Pulmonary artery endothelial cell (primary cell): Measurements from ENCODE around the gene PATL2. TPM values are rescaled to one million over a fixed set of nuclear protein-coding genes. Genes with fewer than 3 reads are reported as not detected.
A peak's percentile ranks its signal among the peaks of the same experiment; 100 is the strongest.
"Not testable (repeated sequence)": the region's sequence is repeated elsewhere in the genome, so short reads cannot be mapped to it uniquely, and the experiment has no call there.

Experiments
- DNase-seq: peaks from one replicate; pipeline ENCODE4 v3.0.0-alpha.2; 2011; ENCODE audit warnings: low read depth, low spot score
- total RNA-seq: library from RNA; depleted of rRNA; stranded (reverse); fragments of >200 nt; gene quantifications from 2 replicates; pipeline ENCODE4 v1.2.3, GENCODE V29; 2014

Gene PATL2
- total RNA-seq, 1 donor from 2014 or later: under 0.01 TPM

DNA sequence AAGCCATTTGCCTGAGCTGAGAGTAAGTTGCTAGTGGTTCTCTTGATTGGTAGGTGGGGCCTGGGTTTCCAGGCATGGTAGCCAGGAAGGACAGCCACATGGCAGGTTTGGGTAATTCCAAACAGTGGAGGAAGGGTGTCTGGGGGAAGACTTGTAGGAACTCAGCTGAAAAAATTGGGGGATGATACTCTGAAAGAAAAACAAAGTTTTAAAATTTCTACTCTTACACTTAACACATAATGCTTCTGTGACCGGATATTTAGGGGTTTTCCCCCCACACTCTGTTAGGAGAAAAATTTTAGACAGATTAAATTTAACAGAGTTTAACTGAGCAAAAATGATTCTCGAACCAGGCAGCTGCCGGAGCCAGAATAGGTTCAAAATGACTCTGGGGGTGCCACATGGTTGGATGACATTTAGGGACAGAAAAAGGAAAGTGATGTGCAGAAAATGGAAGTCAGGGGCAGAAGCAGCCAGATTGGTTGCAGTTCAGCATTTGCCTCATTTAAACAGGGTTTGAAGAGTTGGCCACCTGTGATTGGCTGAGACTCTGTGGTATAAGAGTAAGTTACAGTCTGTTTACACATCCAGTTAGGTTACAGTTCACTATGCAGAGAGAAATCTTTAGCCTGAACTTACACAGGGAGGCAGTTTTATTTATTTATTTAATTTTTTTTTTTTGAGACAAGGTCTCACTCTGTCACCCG, 8.3 kb upstream of the PATL2 start:
- no peak for DNase-seq

DNA sequence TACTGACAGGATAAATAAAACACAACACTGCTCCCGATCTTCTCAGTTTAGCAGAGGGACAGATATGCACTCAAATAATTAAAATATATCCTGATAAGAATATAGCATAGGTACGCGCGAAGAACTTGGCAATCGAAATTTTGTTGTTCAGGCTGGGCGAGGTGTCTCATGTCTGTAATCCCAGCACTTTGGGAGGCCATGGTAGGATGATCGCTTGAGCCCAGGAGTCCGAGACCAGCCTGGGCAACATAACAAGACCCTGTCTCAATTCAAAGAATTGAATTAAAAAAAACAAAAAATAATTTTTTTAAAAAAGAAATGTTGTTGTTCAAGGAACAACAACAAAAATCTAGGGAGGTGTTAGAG, 7.8 kb upstream of the PATL2 start:
- DNase-seq: no peak

DNA sequence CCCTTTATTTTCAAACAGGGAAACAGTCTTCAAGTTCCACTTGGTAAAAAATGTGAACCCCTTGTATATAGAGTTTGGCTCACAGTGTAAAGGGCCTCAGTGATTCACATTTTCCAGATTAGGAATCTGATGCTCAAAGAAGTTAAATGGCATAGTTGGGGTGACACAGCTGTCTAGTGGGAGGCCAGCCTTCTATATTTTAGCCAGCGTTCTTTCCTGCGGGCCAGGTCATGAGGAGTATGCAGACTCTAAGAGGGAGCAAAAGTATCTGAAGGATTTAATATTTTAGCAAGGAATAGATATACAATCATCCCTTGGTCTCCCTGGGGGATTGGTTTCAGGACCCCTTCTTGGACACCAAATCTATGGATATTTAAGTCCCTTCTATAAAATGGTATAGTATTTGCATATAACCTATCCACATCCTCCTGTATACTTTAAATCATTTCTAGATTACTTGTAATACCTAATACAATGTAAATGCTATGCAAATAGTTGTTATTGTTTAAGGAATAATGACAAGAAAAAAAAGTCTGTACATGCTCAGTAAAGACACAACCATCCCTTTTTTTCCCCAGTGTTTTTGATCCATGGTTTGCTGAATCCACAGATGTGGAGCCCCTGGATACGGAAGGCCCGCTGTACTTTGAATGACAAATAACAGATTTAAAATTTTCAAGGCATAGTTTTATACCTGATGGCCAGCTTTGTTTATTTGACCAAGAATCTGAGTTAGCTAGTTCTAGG, 7.2 kb upstream of the PATL2 start:
- DNase-seq: no peak

DNA sequence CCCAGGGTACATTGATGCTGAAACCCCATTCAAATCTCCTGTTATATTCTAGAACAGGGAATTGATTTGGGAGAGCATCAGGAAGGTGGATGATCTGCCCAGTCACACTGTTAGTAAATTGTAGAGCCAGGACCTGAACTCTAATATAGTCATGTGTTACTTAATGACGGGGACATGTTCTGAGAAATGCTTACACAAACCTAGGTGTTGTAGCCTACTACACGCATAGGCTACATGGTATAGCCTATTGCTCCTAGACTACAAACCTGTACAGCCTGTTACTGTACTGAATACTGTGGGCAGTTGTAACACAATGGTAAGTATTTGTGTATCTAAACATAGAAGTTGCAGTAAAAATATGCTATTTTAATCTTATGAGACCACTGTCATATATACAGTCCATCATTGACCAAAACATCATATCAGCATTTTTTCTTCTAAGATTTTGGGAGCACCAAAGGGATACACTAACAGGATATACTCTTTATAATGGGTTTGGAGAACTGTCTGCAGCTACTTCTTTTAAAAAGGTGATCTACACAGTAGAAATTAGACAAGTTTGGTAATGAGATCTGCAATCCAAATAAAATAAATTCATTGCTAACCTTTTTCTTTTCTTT, 6.0 kb upstream of the PATL2 start:
- no peak for DNase-seq

DNA sequence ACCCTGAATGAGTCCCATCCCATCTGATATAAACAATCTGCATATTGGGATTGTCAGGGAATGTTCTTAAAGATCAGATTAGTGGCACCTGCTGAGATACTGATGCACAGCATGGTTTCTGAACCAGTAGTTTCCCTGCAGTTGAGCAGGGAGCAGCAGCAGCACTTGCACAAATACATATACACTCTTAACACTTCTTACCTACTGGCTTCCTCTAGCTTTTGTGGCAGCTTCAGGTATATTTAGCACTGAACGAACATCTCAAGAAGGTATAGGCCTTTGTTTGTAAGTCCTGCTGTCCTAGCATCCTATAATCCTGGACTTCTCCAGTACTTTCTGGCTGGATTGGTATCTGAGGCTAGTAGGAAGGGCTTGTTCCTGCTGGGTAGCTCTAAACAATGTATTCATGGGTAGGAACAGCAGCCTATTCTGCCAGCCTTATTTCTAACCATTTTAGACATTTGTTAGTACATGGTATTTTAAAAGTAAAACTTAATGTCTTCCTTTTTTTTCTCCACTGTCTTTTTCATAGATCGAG, 4.7 kb upstream of the PATL2 start:
- no peak for DNase-seq

DNA sequence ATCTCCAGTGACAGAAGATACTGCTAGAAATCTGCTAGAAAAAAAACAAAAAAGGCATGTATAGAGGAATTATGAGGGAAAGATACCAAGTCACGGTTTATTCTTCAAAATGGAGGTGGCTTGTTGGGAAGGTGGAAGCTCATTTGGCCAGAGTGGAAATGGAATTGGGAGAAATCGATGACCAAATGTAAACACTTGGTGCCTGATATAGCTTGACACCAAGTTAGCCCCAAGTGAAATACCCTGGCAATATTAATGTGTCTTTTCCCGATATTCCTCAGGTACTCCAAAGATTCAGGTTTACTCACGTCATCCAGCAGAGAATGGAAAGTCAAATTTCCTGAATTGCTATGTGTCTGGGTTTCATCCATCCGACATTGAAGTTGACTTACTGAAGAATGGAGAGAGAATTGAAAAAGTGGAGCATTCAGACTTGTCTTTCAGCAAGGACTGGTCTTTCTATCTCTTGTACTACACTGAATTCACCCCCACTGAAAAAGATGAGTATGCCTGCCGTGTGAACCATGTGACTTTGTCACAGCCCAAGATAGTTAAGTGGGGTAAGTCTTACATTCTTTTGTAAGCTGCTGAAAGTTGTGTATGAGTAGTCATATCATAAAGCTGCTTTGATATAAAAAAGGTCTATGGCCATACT, 4.1 kb upstream of the PATL2 start:
- no peak for DNase-seq

DNA sequence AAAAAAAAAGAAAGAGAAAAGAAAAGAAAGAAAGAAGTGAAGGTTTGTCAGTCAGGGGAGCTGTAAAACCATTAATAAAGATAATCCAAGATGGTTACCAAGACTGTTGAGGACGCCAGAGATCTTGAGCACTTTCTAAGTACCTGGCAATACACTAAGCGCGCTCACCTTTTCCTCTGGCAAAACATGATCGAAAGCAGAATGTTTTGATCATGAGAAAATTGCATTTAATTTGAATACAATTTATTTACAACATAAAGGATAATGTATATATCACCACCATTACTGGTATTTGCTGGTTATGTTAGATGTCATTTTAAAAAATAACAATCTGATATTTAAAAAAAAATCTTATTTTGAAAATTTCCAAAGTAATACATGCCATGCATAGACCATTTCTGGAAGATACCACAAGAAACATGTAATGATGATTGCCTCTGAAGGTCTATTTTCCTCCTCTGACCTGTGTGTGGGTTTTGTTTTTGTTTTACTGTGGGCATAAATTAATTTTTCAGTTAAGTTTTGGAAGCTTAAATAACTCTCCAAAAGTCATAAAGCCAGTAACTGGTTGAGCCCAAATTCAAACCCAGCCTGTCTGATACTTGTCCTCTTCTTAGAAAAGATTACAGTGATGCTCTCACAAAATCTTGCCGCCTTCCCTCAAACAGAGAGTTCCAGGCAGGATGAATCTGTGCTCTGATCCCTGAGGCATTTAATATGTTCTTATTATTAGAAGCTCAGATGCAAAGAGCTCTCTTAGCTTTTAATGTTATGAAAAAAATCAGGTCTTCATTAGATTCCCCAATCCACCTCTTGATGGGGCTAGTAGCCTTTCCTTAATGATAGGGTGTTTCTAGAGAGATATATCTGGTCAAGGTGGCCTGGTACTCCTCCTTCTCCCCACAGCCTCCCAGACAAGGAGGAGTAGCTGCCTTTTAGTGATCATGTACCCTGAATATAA, 2.2 kb upstream of the PATL2 start:
- no peak for DNase-seq

DNA sequence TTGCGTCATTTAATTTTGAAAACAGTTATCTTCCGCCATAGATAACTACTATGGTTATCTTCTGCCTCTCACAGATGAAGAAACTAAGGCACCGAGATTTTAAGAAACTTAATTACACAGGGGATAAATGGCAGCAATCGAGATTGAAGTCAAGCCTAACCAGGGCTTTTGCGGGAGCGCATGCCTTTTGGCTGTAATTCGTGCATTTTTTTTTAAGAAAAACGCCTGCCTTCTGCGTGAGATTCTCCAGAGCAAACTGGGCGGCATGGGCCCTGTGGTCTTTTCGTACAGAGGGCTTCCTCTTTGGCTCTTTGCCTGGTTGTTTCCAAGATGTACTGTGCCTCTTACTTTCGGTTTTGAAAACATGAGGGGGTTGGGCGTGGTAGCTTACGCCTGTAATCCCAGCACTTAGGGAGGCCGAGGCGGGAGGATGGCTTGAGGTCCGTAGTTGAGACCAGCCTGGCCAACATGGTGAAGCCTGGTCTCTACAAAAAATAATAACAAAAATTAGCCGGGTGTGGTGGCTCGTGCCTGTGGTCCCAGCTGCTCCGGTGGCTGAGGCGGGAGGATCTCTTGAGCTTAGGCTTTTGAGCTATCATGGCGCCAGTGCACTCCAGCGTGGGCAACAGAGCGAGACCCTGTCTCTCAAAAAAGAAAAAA, 1.4 kb upstream of the PATL2 start:
- DNase-seq: peak; percentile 68

DNA sequence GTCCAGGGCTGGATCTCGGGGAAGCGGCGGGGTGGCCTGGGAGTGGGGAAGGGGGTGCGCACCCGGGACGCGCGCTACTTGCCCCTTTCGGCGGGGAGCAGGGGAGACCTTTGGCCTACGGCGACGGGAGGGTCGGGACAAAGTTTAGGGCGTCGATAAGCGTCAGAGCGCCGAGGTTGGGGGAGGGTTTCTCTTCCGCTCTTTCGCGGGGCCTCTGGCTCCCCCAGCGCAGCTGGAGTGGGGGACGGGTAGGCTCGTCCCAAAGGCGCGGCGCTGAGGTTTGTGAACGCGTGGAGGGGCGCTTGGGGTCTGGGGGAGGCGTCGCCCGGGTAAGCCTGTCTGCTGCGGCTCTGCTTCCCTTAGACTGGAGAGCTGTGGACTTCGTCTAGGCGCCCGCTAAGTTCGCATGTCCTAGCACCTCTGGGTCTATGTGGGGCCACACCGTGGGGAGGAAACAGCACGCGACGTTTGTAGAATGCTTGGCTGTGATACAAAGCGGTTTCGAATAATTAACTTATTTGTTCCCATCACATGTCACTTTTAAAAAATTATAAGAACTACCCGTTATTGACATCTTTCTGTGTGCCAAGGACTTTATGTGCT, 721 bp upstream of the PATL2 start:
- no peak for DNase-seq

DNA sequence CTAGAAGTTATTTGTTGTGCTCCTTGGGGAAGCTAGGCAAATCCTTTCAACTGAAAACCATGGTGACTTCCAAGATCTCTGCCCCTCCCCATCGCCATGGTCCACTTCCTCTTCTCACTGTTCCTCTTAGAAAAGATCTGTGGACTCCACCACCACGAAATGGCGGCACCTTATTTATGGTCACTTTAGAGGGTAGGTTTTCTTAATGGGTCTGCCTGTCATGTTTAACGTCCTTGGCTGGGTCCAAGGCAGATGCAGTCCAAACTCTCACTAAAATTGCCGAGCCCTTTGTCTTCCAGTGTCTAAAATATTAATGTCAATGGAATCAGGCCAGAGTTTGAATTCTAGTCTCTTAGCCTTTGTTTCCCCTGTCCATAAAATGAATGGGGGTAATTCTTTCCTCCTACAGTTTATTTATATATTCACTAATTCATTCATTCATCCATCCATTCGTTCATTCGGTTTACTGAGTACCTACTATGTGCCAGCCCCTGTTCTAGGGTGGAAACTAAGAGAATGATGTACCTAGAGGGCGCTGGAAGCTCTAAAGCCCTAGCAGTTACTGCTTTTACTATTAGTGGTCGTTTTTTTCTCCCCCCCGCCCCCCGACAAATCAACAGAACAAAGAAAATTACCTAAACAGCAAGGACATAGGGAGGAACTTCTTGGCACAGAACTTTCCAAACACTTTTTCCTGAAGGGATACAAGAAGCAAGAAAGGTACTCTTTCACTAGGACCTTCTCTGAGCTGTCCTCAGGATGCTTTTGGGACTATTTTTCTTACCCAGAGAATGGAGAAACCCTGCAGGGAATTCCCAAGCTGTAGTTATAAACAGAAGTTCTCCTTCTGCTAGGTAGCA, 657 bp downstream of the PATL2 start:
- no peak for DNase-seq

DNA sequence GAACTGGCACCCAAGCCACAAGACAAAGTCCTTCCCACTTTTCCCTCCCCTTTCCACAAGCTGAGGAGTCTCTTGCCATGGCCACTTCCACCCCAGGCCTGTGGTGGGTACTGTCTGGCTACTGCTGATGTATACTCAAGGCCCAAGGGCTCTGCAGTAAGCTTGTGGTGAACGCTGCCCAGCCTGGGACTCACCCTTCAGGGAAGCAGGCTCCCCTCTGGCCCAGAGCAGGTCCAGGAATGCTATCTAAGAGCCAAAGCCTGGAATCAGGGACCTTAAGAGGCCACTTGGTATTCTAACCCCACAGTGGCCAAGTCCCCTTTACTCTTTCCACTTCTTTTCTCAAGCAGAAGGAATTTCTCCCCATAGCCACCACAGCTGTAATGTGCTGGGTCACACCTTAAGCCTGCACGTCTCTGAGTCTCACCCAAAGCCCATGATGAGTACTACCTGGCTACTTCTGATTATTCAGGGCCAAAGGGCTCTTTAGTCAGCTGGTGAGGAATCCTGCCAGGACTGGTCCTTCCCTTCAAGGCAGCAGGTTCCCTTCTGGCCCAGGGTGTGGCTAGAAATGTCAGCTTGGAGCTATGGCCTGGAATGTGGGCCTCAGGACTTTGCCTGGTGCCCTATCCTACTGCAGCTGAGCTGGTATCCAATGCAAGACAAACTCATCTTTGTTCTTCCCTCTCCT, 4.0 kb downstream of the PATL2 start:
- no peak for DNase-seq

DNA sequence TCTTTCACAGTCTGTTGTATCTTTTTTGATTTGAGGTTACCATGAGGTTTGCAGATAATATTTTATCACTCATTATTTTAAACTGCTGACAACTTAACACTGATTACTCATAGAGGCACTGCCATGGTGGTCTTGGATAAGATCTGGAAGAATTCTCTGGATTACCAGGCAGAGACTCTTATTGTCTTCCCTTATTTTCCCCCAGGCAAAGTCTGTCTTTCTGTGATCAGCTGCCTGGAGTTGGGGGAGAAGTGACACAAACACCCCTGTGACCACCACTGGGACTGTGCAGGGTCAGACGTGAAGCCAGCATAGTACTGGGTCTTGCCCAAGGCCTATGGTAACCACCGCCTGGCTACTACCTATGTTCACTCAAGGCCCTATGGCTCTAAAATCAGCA, 4.7 kb downstream of the PATL2 start:
- DNase-seq: no peak

DNA sequence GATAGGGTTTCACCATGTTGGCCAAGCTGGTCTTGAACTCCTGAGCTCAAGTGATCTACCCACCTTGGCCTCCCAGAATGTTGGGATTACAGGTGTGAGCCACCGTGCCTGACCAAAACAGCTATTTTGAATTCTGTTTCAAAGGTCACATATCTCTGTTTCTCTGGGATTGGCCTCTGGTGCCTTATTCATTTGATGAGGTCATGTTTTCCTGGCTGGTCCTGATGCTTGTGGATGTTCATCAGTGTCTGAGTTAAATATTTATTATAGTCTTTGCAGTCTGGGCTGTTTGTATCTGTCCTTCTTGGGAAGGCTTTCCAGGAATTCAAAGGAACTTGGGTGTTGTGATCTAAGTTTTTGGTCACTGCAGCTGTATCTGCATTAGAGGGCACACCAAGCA, 5.1 kb downstream of the PATL2 start:
- no peak for DNase-seq

DNA sequence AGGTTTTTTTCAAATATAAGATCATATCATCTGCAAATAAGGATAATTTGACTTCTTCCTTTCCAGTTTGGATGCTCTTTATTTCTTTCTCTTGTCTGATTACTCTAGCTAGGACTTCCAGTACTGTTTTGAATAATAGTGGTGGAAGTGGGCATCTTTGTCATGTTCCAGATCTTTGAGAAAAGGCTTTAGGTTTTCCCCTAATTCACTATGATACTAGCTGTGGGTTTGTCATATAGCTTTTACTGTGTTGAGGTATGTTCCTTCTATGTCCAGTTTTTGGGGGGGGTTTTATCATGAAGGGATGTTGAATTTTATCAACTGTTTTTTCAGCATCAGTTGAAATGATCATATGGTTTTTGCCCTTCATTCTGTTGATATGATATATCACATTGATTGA, 10.4 kb downstream of the PATL2 start:
- DNase-seq: not testable (repeated sequence)

DNA sequence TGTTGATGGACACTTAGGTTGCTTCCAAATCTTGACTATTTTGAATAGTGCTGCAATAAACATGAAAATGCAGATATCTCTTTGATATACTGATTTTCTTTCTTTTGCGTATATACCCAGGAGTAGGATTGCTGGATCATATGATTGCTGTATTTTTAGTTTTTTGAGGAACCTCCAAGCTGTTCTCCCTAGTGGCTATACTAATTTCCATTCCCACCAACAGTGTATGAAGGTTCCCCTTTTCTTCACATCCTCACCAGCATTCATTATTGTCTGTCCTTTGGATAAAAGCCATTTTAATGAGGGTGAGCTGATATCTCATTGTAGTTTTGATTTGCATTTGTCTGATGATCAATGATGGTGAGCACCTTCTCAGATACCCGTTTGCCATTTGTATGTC, 12.5 kb downstream of the PATL2 start:
- no peak for DNase-seq

DNA sequence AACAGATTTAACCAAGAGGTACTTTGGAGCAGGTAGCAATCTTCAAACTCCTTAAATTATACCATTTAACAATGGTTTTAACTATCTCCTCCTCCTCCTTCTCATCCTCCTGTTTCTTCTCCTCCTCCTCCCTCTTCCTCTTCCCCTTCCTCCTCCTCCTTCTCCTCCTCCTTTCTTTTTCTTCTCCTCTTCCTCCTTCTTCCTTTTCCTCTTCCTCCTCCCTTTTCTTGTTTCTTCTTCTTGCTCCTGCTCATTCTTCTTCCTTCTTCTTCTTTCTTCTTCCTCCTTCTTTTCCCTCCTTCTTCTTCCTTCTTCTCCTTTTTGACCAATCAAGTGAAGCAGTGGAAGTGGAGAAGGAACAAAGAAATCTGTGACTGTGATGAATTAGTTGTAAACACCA, 14.1 kb downstream of the PATL2 start:
- DNase-seq: no peak

DNA sequence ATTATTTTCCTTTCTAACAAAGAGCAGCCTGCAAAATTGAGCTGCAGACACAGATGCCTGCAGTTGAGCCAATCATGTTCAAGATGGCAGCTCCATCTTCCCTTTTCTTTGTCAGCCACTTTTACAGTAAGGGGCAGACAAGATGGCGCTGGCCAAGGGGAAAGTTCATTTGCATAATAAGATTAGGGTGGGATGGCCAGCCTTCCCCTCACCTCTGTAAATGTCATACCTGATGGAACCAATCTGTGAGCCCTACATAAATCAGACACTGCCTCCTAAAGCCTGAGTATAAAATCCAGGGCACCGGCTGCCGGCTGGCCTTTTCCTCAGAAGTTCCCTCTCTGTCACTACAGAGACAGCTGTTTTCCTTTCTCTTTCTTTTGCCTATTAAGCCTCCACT, 15.8 kb downstream of the PATL2 start:
- DNase-seq: no peak

DNA sequence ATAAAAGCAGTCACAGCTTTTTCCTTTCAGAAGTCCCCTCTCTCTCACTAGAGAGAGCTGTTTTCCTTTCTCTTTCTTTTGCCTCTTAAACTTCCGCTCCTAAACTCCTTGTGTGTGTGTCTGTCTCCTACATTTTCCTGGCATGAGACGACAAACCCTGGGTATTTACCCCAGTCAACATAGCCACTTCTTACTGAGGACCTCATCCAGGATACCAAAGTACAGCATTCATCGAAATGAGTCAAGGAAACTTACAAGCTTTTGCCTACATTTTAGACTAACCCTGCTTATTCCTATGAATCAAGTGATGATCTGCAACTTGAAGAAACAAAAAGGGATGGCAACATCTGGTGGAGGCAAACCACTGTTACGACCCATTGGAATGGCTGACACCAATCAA, 16.7 kb downstream of the PATL2 start:
- no peak for DNase-seq
